Thoracic aorta (tissue), 2 donors: ENCODE data around the gene BCAR3. TPM values are rescaled to one million over a fixed set of nuclear protein-coding genes. Genes with fewer than 3 reads are reported as not detected.

Source experiments
- ATAC-seq: fragments of 150-250 bp; one replicate; pipeline ENCODE4 v1.8.0; 2017; ENCODE audit warnings: low read depth; ENCODE audit not compliant: insufficient number of reproducible peaks, low FRiP score
- DNase-seq: peaks from one replicate; pipeline ENCODE4 v3.0.0-alpha.2; 2020; ENCODE audit warnings: low spot score
- H3K27ac ChIP-seq, 2 donors: fragments of 200-600 bp; sonication (generic); 1 replicate in 1 of 2; 2 replicates in 1 of 2; pipeline ENCODE4 v1.5.1; 2016; ENCODE audit warnings: mild to moderate bottlenecking in 2 of 2, moderate library complexity in 2 of 2
- H3K27me3 ChIP-seq: fragments of 200-600 bp; sonication (generic); replicated peaks from 2 replicates; pipeline ENCODE4 v1.6.0; 2016; ENCODE audit warnings: mild to moderate bottlenecking; ENCODE audit not compliant: insufficient read depth
- H3K36me3 ChIP-seq: fragments of 200-600 bp; sonication (generic); one replicate; pipeline ENCODE4 v1.5.1; 2016
- H3K4me1 ChIP-seq, 2 donors: fragments of 200-600 bp; sonication (generic); 1 replicate in 1 of 2; 2 replicates in 1 of 2; pipeline versions ENCODE4 v1.5.1 to v1.6.0; 2016; ENCODE audit warnings: low read depth in 2 of 2, mild to moderate bottlenecking in 1 of 2; ENCODE audit not compliant: control insufficient read depth in 1 of 2
- H3K4me3 ChIP-seq: fragments of 200-600 bp; sonication (generic); 2 replicates; pipeline ENCODE4 v1.5.1; 2016; ENCODE audit warnings: mild to moderate bottlenecking
- H3K9me3 ChIP-seq: fragments of 200-600 bp; sonication (generic); 2 replicates; pipeline ENCODE4 v1.5.1; 2016
- total RNA-seq, 2 donors: library from RNA; depleted of rRNA; stranded (reverse); fragments of >200 nt; gene quantifications; one replicate each; pipeline versions ENCODE4 v1.1.0 to v1.2.3, GENCODE V29; 2016
- TF ChIP-seq, protein P1 (sequence below): fragments of 200-600 bp; sonication (generic); IDR thresholded peaks from one replicate; pipeline ENCODE4 v1.5.1; 2019; ENCODE audit warnings: antibody characterized with exemption

The BCAR3 gene
- total RNA-seq, 2 donors from 2014 or later = 26.7 to 36.3 TPM

DNA sequence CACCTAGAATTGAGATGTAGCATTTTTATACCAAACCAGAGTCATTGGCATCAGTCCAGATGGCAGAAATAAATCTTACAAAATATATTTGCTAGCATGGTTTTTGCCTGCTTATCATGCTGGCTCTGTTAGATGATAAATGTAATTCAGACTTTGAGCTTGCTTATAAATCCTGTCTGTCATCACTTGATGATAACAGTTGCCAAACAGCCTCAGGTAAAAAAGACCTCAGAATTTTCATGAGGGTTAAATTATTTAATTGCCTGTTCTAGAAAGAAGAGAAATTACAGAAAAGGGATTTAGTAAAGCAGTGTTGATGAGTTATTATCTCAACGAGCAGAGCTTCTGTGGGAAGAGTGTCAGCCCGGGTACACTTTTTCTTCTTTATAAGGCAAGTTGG lies 150.4 kb downstream of the BCAR3 start:
- ATAC-seq (no peak), DNase-seq (no peak)
- TF ChIP-seq, protein P1, sequence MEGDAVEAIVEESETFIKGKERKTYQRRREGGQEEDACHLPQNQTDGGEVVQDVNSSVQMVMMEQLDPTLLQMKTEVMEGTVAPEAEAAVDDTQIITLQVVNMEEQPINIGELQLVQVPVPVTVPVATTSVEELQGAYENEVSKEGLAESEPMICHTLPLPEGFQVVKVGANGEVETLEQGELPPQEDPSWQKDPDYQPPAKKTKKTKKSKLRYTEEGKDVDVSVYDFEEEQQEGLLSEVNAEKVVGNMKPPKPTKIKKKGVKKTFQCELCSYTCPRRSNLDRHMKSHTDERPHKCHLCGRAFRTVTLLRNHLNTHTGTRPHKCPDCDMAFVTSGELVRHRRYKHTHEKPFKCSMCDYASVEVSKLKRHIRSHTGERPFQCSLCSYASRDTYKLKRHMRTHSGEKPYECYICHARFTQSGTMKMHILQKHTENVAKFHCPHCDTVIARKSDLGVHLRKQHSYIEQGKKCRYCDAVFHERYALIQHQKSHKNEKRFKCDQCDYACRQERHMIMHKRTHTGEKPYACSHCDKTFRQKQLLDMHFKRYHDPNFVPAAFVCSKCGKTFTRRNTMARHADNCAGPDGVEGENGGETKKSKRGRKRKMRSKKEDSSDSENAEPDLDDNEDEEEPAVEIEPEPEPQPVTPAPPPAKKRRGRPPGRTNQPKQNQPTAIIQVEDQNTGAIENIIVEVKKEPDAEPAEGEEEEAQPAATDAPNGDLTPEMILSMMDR = no peak
- Histone ChIP-seq H3K27me3 (no peaks in the 10 kb centered on the region), H3K27ac (no peak overlapping the region), H3K36me3 (no peaks in the 10 kb centered on the region), H3K9me3 (no peaks in the 10 kb centered on the region), H3K4me1 (no peaks in the 10 kb centered on the region), H3K4me3 (no peak overlapping the region)

DNA sequence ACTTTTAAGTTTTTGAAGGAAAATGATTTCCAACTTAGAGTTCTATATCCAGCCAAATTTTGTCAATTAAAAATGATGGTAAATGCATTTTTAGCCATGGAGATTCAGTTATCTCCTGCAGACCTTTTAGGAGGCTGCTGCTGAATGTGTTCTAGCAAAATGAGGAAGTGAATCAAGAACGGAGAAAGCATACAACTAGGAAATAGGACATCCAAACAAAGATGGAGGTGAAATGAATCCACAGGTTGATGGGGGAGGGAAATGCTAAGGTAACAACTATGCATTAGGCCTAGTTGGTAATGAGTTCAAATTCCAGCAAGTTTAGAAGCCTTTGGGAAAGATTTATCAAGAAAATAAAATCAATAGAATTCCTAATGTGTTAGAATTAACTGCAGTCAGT lies 153.2 kb downstream of the BCAR3 start:
- no peak for ATAC-seq
- TF ChIP-seq, protein P1 = no peak

DNA sequence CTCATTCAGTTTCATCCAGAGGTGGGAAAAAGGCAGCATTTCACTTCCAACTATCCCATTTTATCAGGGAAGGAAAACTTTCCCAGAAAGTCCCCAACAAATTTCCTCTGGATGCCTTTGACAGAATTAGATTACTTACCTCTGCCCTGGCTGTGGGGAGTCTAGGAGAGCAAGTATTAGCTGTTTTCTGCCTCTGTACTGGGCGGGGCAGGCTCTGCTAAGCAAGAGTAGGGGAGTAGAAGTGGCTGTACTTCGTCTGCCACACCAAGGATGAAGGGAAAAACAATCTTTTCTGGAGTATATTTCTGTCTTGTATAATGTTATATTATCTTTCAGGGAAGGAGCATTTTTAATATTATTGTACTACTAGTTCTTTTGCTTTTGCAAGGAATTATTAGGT lies 155.2 kb downstream of the BCAR3 start:
- Histone ChIP-seq H3K36me3 (no peaks in the 10 kb centered on the region), H3K27ac (no peak overlapping the region), H3K9me3 (no peaks in the 10 kb centered on the region), H3K27me3 (no peaks in the 10 kb centered on the region), H3K4me3 (no peak overlapping the region), H3K4me1 (peaks cover 0 to 8% of the 10 kb centered on the region in 2 donors)
- TF ChIP-seq, protein P1 = no peak
- ATAC-seq (no peak), DNase-seq (no peak)

More for the DNA sequence above, 153.2 kb downstream of the BCAR3 start:
- Histone ChIP-seq H3K4me3 (no peak overlapping the region), H3K27me3 (no peaks in the 10 kb centered on the region), H3K4me1 (peaks cover 0 to 8% of the 10 kb centered on the region in 2 donors), H3K36me3 (no peaks in the 10 kb centered on the region), H3K9me3 (no peaks in the 10 kb centered on the region), H3K27ac (no peak overlapping the region)
- no peak for DNase-seq

DNA sequence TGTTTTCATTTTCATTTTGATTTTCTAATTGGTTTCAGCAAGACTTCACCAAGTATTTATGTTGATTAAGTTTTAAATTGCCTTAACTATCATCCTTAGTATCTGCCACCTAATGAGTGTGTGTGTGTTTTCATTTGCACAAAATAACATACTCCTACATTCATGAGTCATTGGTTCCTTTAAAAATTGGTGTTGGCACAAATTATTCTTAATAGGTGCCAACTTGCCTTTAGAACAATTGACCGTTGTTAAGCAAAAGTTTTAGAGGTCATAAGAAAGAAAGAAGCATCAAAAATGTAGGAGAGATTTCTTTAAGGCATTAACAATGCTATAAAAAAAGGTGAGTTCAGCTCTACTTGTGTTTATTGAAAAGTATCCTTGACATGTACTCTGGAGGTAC lies 156.2 kb downstream of the BCAR3 start:
- Histone ChIP-seq H3K9me3 (no peaks in the 10 kb centered on the region), H3K27me3 (no peaks in the 10 kb centered on the region), H3K27ac (no peak overlapping the region), H3K36me3 (no peaks in the 10 kb centered on the region), H3K4me1 (peaks cover 0 to 8% of the 10 kb centered on the region in 2 donors), H3K4me3 (no peak overlapping the region)
- DNase-seq = no peak
- TF ChIP-seq, protein P1 = no peak
- no peak for ATAC-seq

DNA sequence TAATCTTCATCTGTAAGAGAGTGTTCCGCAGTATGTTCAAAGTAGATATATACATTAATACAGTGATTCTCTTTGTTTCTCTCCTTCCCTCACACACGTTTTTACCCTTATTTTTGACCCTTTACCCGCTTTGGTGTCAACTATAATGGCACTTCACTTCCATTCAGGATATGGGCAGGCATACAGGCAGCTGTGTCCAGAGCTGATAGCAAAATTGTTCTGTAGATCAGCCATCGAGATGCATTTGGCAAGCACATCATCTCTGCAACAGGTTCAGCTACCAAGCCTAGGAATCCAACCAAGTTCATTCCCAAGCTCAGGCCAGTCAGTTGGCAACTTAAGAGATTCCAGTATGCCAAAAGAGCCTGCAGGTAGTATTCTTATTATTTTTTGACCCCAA lies 158.9 kb downstream of the BCAR3 start:
- no peaks in the 10 kb centered on the region for H3K36me3 ChIP-seq
- no peak overlapping the region for H3K27ac ChIP-seq
- no peaks in the 10 kb centered on the region for H3K9me3 ChIP-seq
- H3K4me1 ChIP-seq = peaks cover 0 to 8% of the 10 kb centered on the region in 2 donors
- no peak overlapping the region for H3K4me3 ChIP-seq
- TF ChIP-seq, protein P1 = no peak
- no peaks in the 10 kb centered on the region for H3K27me3 ChIP-seq
- DNase-seq = no peak
- no peak for ATAC-seq
